HG02870 (cell line): ENCODE results near the gene KMT2A.
"Not testable (repeated sequence)": the region's sequence is repeated elsewhere in the genome, so short reads cannot be mapped to it uniquely, and the experiment has no call there.

ENCODE experiments used
- ATAC-seq: cut with Tn5 transposase; IDR thresholded peaks from one replicate; pipeline ENCODE4 v1.9.1; 2021; ENCODE audit warnings: mild to moderate bottlenecking, moderate library complexity; ENCODE audit not compliant: unreplicated experiment

KMT2A gene

DNA sequence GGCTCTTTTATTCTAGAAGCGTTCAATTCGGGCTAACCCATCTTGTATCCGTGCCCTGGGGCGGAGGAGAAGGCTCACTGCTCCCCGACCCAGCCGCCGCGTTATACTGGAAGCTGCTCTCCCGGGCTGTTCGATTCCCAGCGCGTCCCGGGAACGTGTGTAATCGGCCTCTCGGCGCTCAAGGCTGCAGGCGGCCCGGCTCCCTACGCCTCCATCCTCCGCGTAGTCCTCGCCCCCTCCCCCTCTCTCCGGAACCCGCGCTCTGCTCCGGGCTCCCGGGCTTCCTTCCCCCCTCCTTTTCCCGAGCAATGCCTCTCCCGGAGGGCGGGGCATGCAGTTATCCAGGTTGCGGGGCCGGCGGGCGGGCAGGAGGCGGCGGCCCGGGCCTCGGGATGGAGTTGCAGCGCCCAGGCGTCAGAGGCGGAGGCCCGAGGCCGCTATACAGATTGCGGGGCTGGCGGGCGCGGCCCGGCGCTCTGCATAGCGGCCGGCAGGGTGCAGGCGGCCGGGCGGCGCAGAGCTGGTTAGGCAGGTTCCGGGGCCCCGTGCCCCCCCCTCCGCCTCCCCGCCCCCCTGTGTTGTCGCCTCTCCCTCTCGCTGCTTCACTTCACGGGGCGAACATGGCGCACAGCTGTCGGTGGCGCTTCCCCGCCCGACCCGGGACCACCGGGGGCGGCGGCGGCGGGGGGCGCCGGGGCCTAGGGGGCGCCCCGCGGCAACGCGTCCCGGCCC is at the start of gene KMT2A:
Gene KMT2A (plus strand): TSS at position 600 of the 732 bp plus-strand sequence. CDS start 21 bp downstream, at position 621.
- peak; percentile 33 for ATAC-seq

DNA sequence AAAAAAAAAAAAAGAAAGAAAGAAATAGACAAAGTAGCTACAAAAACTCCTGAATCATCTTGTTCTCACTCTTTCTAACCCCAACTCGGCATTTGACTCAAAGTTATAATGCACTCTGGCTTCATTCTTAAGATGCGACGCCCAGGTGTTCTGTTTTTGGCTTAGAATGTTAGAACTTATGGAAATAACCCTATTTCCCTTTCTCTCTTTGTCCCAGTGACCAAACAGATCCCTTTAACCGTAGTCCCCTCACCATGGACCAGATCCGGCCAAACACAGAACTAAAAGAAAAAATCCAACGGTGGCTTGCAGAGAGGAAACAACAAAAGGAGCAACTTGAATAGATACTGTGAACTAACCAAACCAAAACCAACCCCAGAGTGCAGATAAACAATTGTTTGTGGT is 40.2 kb upstream of the KMT2A start:
- no peak for ATAC-seq

DNA sequence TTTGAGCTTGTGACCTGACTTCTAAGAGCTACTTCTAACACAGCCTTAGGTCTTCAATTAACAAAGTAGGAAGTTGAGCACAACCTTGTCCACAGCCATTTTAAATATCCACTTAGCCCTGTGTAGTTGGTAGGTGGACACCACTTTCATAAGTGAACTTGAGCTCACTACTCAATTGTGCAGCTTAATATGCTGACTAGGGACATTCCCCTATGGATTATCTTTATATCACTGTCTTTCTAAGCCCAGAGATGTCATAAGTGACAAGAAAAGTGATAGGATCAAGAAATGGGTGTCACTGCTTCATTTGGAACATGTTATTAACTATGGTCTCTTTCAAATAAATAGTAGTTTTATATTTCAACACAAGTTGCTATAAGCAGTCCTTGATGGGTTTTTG is 38.8 kb upstream of the KMT2A start:
- ATAC-seq, result no peak

DNA sequence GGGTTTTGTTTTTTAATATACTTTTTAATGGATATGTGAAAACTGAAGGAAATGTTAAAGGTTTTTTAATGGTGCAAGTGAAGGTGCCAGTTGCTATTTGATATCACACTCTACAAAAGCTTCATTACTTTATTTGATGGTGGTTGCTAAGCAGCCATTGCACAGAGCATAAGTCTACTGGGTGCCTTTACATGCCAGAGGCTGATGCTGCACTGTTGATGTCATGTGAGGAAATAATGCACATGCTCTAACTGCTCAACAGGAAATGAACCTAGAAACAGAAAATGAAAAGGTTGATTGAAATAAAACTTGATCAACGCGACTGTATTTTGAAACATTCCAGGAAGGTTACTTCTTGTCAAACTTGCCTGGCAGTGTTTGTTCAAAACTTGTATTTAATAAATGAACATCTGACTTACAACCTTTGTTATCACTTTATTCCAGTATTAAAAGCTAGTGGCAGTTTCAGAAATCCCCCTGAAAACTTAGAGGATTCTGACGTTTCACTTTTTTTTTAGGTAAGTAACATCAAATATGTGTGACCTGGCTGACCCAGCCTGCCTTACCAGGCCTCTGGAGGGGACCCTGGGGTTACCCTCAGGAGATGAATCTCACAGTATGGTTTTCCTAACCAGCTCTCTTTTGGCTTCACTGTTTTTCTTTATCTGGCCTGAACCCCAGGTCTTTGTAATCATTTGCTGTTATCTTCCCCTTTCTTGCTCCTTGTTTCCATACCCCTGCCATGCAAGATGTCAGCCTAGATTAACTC is 37.3 kb upstream of the KMT2A start:
- ATAC-seq, result no peak

DNA sequence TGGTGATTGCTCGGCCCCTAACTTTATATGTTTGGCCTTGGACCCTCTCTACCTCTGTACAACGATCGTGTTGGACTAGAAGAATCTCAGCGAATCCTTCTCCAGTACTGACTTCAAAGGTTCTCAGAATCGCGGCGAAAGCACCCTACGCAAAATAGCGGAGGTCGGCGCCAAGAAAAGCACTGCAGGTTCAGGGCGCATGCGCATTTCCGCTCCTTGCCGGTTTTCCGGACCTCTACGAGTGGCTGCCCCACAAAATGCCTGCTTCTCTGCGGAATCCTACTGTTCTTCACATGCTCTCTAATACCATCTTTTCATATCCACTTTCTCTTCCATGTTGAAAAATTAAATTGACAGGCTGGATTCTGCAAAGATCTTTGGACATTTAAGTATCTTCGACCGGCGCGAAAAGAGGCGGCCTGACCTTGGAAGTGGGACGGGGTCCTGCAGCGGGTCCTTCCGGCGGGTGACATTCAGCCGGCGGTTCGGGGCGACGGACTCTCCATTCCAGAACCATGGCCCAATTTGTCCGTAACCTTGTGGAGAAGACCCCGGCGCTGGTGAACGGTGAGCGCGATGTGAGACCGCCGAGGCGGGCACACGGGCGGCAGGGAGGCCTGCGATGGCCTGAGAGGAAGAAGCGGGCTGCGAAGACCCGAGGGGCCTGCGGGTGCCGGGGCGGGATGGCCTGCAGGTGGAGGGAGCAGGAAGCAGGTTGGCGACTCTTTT is 35.0 kb upstream of the KMT2A start, which contains the start of gene ATP5MG:
Gene ATP5MG (plus strand): TSS at position 456 of the 729 bp plus-strand sequence. CDS start 60 bp downstream, at position 516.
- ATAC-seq, result no peak

DNA sequence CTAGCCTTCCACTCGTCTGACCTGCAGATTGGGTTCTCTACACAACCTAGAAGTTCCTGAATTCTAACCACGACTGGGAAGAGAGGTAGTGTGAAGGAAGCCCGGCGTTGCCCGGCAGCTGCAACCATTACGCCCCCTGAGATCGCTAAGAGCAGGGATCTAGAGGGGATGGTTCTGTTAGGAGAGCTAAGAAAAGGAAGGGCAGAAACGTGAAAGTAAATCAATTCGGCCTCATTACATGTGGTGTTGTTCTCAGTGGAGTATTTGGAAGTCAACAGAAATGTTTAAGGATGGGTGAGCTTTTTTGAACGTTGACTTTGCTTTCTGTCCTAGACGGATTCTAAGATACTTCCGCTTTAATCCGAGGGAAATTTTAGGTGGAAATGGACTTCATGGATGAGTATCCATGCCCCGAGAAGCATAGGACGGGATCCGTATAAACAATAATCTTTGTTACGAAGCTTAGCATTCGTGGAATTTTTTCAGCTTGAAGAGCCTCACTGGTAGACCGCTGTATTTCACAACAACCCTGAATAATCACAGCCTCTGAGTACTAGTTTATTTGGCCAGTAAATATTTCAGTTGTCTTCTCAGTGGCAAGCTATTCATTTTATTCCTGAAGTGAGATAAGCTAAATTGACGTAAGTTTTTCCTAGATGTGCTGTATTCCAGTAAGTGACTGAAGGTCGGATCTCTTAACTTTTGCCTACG is 34.3 kb upstream of the KMT2A start:
- ATAC-seq, result no peak

DNA sequence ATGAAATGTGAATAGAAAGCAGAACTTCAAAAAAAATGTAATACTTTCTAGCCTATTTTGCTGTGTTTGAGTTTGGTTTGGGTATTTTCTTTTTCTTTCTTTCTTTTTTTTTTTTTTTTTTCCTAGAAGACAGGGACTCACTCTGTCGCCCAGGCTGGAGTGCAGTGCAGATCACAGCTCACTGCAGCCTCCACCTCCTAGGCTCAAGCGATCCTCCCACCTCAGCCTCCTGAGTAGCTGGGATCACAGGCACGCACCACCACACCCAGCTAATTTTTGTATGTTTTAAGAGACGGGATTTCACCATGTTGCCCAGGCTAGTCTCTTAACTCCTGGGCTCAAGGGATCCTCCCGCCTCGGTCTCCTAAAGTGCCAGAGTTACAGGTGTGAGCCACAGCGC is 33.7 kb upstream of the KMT2A start:
- not testable (repeated sequence) for ATAC-seq

DNA sequence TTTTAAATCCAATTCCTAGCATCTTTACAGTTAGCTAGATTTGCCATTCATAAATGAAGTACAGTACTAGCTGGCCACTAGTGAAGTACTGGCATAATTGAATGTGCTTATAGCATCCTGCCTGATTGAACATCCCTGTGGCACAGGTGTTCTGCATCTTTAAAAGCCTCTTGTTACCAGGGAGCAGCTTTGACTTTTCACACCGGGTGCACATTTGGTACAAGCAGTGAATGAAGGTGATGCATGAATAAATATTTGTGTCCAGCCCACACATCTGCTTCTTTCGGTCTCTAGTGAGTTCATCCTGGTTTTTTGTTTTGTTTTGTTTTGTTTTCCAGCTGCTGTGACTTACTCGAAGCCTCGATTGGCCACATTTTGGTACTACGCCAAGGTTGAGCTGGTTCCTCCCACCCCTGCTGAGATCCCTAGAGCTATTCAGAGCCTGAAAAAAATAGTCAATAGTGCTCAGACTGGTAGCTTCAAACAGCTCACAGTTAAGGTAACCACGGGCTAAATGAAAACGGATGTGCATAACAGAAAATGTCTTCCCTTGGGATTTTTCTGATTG is 29.6 kb upstream of the KMT2A start:
- no peak for ATAC-seq

DNA sequence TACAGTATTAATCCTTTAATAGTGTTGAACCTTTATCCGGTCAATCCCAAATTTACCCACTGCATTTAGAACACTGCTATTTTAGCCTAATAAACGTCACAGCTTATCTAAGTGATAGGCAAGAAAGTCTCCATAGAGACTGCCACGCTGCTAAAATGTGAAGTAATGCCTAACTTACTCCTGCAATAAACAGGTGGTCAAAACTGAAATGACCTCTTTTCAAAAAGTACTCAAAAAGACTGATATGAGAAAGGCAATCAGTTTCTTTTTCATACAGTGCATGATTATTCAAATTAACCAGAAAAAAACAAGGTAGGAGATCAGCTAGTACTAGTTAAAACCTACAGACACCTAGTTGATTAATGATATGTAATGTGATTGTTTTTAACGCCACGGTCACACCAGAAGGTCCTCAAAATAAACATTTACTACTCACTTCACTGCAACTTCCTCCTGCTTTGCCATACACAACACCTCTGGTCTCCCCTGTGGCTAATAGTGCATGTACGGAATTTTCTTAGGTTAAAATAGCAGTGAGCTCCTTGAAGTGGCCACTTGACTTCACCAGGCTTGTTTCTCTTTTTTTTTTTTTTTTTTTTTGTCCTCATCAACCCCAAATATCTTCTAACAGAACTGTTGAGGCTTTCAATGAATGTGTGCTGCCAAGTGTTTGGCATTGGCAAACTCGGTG is 26.1 kb upstream of the KMT2A start:
- ATAC-seq, result peak; percentile 59

DNA sequence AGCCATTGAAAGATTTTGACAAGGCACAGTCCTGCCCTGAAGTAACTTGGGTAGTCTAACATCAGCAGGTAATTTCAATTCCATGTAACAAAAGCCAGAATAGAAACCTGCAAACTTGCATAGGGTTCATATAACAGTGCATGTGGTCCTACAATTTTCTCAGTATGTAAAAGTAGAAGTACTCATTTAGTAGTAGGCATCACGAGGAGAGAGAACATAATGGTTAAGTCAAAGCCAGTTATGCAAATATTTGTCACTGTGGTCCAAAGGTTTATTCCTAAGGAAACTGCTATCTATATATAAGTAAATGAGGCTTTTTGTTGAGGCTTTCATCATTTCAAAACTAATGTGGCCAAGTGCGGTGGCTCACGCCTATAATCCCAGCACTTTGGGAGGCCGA is 24.8 kb upstream of the KMT2A start:
- no peak for ATAC-seq

DNA sequence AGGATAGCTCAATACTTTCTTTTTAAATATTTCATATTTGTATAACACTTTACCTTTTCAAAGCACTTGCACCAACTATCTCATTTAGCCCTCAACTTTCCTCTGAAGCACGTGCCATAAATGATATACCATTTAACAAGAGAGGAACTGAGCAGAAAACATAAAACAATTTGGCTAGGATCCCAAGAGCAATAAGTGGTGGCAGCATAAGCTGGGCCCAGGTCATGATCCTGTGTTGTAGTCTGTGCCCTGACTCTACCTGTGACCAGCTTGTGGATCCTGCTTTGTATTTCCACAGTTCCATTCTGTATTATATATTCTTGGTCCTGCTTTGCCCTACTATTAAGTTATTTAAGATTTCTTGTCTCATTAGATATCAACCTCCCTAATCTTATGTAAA is 23.4 kb upstream of the KMT2A start:
- ATAC-seq, result no peak

DNA sequence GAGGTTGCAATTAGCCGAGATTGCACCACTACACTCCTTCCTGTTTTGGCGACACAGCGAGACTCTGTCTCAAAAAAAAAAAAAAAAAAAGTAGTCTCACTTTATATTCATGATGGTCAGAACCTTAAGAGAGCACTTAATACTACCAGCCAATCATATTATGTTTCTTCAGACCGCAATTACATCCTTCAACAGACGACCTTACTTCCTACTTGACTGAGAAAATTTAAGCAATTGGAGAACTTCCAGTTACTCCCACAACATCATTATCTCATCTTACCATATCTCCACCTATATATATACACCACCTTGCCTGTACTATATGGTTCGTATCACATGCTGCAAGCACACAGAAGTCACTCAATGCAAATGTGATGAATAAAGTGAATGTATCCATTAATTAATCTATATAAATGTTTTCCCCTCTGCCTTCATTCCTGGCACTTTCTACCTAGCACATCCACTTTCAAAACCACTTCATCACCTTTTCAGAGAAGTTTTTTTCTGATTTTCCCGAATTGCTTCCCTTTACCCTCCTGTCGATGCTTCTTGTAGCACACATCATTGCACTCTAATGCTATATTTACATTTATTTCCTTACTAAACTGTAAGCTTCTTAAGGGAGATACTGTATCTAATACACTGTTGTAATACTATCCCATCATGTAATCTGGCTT is 21.1 kb upstream of the KMT2A start:
- no peak for ATAC-seq

DNA sequence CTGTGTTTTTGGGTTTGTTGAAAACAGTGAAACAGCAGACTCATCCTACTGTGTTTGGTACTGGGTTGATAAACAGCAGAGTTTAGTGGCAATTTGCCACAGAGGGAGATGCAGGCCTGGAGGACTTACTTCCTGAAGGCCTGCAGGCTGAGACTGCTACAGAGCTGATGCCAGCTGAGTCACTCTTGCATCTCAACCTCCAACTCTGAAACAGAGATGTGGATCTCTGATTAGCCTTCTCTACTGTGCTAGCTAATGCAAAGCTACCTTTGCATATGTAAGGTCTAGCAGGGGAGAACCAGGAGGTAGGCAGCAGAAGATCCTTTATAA is 20.6 kb upstream of the KMT2A start:
- ATAC-seq, result no peak

DNA sequence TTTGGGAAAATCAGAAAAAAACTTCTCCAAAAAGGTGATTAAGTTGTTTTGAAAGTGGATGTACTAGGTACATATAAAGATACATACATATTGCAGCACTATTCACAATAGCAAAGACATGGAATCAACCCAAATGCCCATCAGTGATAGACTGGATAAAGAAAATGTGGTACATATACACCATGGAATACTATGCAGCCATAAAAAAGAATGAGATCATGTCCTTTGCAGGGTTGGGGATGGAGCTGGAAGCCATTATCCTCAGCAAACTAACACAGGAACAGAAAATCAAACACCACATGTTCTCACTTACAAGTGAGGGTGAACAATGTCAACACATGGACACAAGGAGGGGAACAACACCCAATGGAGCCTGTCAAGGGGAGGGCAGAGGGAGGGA is 19.4 kb upstream of the KMT2A start:
- ATAC-seq, result not testable (repeated sequence)

DNA sequence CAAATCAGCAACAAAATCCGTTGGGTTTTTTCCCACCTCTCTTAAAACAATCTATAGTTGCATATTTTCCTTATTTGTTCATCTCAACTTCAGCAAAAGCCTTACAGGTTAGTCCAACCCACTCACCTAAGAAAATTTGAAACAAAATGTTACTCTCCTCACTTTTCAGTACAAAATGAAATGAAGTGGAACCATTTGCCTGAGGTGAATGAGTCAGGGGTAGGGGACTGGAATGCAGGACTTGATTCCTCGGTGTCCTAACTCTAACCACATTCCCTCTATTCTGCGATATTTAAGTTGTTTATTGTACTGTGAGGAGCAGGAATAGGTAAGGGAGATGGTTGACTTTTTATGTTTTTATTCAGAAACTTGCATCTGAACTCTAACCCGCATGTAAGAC is 18.5 kb upstream of the KMT2A start:
- no peak for ATAC-seq

DNA sequence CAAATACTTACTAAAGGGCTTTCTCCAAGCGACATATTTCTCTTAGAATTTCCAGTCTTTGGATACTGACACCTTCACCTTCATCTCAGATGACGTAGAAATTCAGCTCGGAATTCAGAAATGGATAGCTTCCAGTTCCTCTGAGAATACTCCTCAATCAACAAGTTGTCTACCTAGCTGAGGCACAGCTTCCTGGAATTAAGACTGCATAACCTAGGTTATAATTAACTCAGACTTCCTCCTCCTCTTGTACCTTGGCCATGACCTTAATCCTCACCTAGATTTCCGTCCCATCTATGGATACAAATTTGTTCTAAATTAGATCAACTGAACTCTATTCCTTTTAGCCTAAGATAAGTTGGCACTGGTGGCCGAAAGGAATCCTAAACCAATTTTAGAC is 17.5 kb upstream of the KMT2A start:
- no peak for ATAC-seq

DNA sequence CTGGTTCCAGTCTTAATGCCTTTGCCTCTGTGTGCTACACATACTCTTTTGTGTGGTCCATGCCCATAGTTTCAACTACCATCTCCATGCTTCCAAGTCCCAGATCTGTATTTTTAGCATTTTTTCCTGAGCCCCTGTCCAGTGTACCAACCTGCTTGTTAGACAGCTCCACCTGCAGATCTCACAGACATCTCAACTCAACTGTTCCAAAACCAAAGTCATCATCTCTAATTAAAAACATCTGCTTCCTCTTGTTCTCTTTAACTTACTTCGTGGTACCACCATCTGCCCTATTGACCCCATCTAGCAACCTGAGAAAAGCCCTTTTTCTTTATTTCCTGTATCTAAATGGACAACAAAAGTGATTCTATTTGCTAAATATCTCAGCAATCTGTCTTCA is 8.6 kb upstream of the KMT2A start:
- no peak for ATAC-seq

DNA sequence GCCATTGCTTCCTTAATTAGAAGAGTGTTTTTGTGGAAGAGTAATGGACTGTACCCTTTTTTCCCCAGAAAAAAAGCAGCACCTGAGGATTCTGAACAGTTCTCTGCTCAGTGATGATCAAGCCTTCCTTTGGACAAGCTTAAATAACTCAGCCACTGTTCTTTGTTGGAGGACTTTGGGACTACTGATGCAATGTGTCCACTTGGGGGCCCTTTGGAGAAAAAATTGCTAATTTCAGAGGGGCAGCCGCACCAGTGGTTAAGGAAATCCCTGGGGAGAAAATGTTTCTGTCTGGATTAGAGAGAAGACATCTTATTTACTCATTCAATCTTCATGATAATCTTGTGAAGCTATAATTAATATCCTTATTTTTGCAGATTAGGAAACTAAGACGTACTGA is 5.3 kb upstream of the KMT2A start:
- no peak for ATAC-seq

DNA sequence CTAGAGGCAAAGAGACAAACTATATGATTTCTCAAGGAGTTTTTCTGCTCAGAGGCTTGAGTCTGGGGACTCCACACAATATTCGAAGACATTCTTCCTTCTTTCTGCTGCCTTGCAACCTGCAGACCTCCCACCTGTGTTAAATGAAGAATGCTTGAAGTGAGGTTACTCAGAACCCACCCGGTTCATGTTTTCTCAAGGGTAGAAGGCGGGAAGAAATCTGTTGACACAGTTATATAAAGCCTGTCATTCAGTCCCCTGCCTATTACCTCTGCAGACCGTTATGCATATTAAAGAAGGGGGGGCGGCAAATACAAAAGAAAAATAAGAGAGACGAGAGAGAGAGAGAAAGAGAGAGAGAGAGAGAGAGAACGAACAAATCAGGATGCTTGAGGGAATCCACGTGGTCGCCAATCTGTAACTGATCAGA is 2.2 kb upstream of the KMT2A start:
- ATAC-seq, result no peak
